ENCODE results near the gene AKAP13.

DNA sequence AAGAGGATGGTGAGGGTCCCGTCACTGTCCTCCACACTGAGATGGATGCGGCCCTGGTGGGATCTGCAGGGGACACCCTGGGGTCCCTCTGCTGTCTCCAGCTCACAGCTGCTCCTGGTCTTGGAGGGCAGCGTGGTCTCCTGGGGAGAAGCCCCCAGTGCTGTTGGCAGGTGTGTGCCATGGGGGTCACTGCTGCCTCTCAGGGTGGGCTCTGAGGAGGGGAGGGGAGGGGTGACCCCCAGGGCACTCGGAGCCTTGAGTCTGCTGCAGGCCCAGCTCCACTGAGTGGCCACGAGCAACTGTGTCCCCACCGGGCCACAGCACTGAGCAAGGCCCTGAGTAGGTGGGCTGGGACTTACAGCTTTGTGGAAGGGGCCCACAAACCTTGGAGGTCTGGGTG, 379.6 kb downstream of the AKAP13 start:
- TF ChIP-seq, protein P1, sequence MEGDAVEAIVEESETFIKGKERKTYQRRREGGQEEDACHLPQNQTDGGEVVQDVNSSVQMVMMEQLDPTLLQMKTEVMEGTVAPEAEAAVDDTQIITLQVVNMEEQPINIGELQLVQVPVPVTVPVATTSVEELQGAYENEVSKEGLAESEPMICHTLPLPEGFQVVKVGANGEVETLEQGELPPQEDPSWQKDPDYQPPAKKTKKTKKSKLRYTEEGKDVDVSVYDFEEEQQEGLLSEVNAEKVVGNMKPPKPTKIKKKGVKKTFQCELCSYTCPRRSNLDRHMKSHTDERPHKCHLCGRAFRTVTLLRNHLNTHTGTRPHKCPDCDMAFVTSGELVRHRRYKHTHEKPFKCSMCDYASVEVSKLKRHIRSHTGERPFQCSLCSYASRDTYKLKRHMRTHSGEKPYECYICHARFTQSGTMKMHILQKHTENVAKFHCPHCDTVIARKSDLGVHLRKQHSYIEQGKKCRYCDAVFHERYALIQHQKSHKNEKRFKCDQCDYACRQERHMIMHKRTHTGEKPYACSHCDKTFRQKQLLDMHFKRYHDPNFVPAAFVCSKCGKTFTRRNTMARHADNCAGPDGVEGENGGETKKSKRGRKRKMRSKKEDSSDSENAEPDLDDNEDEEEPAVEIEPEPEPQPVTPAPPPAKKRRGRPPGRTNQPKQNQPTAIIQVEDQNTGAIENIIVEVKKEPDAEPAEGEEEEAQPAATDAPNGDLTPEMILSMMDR (IDR thresholded peaks at IDR 0.05; ENCODE audit: low read depth, low read length): no peak
- no peak for TF ChIP-seq POLR2A (IDR thresholded peaks at IDR 0.05; ENCODE audit: extremely low read depth, insufficient read length)
- TF ChIP-seq MYC (IDR thresholded peaks at IDR 0.05; ENCODE audit: low read depth, low read length): no peak

All from NB4 (cell line).